NCI-H82 treated with DMSO at 0.1 percent for 48 hours (cell line): Measurements from ENCODE around the gene IVL.

Source experiments
- DNase-seq: peaks from one replicate; lab custom pipeline; 2025; ENCODE audit not compliant: unreplicated experiment; lab: John Stamatoyannopoulos, UW

IVL gene

DNA sequence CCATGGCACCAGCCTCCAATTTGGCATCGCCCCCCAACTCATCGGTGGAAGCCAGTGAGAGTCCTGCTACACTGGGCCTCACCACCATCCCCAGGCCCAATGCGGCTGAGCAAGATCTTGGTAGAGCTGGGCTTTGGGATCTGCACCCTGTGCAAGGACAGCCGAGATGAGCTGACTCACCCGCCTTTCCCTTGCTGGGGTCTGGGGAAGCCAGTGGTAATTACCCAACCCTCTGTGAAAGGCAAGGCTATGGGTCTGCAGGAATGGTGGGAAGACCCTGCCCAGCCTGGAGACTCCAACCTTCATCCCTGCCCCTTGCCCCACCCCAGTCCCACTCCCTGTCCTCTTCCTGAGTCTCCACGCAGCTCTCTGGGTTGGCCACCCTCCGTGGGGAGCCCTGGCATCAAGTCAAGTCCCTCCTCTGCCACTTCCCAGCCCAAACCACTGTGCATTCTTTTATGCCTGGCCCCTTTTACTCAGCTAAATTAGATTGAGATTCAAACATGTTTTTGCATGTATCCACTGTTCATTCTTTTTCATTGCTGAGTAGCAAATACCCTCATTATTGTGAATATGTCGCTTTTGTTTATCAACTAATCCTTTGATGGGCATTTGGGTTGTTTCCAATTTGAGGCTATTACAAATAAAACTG is 21.5 kb upstream of the IVL start:
- no peak for DNase-seq

DNA sequence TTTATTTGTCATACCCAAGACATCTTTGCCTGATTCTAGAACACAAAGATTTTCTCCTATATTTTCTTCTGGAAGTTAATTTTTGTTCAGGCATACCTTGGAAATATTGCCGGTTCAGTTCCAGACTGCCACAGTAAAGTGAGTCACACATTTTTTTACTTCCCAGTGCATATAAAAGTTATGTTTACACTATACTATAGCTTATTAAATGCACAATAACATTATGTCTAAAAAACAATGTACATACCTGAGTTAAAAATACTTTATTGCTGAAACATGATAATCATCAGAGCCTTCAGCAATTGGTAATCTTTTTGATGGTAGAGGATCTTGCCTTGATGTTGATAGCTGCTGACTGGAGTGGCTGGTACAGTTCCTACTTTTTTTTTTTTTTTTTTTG is 20.2 kb upstream of the IVL start:
- no peak for DNase-seq

DNA sequence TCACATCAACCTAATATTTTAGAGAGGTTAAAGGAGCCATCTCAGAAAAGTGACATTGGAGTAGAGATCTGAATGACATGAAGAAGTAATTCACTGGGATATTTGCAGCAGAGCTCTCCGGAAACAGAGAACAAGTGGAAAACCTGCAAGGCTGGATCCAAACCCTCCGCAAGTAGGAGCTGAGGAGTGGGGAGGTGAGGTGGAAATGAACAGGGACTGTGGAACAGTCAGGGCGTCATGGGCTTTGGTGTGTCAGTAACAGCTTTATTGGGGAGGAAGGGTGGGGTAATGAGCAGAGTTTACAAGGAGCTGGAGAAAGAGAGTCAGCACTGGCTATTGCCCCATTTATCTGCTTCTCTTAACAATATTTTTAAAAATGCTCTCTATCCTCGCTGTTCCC is 9.3 kb upstream of the IVL start:
- DNase-seq: no peak

DNA sequence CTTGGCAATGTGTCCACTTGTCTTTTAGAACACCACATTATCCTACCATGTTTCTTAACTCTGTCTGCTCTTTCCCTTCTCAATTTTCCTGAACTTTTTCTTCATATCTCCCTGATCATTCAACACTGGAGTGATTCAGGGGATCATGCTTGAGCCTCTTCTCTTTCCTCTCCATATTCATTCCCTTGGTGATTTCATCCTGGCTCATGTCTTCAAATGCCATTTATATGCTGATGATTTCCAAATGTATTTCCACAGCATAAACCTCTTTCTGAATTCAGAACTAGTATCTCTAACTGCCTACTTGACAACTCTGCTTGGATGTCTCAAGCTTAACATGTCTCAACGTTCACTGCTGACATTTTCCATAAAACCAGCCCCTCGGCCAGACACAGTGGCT is 8.5 kb upstream of the IVL start:
- no peak for DNase-seq

DNA sequence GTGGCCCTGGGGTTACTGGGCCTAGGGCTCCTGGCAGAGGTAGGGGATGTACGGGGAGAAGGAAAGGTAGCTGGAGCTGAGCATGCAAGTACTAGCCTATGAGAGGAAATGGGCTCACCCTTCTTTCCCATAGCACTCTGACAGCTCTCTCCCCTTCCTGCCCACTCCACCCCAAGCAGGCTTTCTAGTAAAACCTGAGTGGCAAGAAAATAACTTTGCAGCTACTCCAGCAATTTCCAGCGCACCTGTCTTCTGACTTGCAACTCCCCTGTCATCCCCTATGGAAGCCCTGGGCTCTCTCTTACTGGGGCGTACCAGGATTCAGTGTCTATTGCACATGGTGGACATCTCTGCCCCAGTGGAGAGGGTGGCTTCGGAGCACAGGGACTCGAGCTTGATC is 6.7 kb upstream of the IVL start:
- DNase-seq: no peak

DNA sequence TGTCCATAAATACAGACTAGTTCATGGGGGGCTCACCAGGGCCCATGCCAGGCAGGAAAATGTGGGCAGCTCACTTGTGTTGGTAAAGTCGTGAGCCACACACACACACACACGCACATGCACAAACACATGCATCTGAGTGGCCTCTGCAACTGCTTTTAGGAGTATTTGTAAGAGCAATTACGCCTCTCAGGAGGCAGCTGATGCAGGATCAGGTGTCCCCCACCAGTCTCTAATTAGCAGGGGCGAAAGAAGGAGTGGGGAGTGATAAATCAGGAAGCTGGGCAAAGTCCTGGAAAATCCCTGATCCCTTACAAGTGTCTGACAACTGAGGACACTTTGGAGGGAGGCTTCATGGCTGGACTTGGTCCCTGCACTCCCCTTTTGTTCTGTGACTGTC is 5.7 kb upstream of the IVL start:
- DNase-seq: no peak

DNA sequence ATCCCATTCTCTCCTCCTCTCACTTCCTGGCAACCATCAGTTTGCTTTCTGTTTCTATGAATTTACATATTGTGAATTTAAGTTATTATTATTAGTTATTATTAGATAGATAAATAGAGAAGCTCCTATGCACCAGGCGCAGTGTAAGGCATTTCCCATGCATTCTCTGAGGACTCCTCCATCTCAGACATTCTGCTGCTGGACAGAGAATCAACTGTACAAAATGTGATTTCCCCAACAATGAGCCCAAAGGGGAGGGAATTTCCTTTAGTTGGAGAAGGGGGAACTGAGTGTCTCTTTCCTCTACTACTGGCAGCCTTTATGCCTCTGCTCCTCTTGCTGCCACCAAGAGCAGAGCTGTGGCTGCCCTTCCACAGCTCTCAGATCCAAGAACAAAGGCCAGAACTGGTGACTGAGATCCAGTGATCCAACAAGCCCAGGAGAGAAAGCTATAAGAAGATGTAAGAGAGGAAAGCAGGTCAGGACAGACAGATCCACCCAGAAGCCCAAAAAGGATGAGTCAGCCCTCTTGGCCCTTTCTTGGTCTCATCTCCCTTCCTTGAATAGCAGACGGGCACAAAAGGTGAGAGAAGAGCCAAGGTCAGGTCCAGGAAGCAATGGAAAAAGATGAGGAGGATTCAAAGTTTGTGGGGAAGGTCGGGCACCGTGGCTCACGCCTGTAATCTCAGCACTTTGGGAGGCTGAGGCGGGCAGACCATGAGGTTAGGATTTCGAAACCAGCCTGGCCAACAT is 3.5 kb upstream of the IVL start:
- DNase-seq: no peak

DNA sequence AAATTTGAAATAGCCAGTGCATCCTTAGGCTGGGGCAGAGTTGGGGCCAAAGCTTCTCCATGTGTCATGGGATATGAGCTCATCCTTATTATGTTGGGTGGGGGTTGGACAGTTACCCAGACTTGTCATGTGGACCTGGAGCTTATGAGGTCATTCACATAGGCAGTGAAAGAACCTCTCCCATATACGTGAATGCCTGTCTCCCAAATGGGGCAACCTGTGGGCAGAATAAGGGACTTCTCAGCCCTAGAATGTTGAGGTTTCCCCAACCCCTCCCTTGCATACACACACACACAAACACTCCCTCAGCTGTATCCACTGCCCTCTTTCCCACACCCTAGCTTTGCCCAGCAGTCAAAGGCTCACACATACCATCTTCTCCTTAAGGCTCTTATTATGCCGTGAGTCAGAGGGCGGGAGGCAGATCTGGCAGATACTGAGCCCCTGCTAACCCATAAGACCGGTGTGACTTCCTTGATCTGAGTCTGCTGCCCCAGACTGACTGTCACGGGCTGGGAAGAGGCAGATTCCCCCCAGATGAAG is 2.3 kb upstream of the IVL start:
- no peak for DNase-seq

DNA sequence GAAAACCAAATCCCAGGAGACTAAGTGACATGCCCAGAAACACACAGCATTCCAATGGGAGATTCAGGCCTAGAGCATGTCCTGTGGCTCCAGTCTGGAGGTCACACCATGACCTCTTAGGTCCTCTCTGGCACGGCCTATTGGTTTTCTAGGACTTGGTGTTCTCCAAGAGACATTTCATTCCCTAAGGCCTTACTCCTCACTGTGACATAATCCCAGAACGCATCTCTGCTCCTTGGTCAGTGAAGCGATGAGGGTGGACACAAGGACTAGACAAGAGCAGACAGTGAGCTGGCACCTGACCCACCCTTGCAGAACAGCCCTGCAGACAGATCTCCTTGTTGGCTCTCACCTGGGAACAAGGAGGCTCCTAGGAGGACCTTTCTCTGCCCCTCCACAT is 860 bp downstream of the IVL start:
- no peak for DNase-seq

DNA sequence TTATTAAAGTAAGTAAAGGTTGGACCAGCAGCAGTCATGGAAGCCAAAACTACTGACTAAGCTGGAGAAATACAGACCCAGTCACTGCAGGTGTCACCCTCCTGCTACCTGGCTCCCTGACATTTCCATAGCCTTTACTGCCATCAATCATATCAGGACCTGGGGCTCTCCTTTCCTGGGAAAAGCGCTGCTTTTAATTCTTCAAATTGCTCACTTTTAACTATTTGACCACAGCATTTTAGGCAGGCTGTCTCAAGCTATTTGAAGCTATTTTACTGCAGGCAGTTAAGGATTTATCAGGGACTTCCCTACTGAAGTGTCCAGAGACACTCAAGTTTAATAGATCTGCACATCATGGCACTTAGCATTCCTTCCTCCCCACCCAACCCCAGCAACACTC is 4.1 kb downstream of the IVL start:
- no peak for DNase-seq

DNA sequence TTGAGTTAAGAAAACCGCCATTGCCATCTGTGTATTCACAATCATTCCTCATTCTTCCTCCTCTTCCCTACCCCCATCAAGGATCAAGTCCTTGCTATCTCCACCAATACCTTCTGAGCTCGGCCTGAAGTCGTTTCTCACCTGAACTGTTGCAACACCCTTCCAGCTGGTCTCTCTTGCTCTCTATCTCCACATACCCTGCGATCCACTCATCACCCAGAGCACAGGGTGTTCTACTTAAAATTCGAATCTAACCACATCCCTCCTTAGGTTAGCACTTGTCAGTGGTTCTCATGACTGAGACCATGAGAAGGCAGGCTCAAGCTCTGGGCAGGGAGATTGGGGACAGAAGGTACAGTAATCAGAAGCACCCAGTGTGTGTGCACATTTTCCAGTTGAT is 4.6 kb downstream of the IVL start:
- no peak for DNase-seq

DNA sequence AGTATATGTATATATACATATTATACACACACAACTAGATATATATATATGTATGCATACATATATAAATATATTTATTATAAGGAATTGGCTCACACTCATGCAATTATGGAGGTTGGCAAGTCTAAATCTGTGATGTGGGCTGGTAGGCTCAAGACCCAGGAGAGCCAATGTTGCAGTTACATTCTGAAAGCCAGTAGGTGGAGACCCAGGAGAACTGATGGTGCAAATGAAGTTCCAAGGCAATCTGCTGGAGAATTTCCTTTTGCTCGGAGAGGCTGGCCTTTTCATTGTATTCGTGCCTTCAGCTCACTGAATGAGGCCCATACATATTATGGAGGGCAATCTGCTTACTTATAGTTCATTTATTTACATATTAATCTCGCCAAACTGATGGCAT is 9.4 kb downstream of the IVL start:
- no peak for DNase-seq

DNA sequence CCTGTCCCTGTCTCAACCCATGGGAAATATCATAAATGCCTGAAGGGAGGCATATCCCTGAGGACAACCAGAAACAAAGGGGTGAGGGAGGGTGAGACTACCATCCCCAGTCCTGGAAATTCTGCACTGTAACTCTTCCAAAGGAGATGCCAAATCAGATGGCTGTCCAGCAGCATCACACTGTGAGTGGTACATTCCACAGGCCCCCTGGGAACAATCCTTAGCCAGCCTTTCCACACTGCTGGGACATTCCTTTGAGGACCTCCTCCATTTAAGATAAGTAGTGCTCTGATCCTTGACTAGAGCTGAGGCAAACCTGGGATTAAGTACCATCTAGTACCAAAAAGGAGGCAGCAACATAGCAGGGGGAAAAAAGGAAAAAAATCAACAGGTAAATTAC is 10.7 kb downstream of the IVL start:
- no peak for DNase-seq

DNA sequence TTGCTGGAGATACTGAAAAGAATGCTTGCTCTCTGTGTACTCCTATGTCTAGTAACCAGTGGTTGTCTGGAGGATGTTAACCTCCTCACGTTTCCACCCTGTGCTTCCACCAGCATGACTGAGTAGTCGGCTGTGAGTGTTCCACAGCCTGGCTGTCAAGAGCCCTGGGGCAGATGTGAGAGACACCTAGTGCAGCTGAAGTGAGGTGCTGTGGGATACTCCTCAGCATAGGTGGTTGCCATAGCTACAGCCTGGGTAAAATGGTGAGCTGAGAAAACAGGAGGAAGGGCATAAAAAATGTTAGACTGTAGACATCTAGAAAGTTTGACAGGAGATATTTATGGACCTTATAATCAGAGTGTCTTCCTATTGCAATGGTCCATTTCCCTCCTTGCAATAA is 15.8 kb downstream of the IVL start:
- no peak for DNase-seq

DNA sequence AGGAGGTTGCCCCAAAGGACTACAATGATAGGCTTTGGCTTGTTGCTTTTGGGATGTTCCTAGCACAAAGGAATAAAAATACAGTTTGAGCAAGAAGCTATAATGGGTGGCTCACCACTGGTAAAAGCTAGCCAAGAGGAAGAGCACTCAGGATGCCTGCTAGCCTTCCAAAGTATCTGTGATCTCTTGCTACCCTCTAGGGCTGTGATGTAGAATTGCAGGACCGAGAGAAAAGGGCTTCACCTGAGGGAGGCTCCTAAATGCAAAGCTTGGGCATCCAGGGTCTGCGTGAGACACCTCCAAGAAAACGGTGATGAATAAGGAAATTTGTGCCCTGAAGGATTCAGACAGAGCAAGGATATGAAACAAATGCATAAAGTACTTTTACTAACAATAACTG is 17.7 kb downstream of the IVL start:
- DNase-seq: no peak

DNA sequence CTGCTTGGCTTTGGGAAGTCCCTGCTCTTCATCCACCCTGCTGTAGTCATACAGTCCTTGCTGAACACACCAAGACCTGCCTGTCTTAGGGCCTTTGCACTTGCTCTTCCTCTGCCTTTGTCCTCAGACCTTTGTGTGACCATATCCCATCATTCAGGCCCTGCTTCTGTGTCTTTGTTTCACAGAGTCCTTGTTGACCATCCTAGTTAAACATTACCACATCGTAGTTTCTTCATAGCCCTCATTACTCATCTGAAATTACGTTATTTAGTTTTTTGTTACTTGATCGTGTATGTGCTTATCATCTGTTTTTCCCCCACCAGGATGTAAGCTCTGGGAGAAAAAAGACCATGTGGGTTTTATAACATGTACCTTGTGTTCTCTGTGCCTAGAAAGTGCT is 20.3 kb downstream of the IVL start:
- no peak for DNase-seq

DNA sequence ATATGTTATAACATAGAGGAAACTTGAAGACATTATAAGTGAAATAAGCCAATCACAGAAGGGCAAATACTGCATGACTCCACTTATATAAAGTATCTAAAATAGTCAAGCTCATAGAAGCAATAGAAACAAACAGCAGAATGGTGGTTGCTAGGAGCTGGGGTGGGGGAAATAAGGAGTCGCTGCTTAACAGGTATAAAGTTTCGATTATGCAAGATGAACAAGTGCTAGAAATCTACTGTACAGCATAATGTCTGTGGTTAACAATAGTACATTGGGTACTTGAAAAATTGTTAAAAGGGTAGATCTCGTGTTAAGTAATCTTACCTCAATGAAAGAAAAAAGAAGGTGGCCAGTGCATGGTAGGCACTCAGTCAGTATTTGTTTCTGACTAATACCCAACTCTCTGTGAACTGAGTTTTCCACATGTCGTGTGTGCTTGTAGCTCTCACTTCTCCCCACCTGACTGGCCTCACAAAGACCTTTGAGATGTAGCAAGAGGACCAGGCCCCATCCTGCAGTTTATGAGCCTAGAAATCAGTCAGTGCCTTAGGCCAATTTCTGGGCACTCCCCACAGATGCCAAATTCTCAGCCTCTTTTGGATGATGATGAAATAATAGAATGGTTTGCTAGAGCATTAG is 23.9 kb downstream of the IVL start:
- DNase-seq: no peak

DNA sequence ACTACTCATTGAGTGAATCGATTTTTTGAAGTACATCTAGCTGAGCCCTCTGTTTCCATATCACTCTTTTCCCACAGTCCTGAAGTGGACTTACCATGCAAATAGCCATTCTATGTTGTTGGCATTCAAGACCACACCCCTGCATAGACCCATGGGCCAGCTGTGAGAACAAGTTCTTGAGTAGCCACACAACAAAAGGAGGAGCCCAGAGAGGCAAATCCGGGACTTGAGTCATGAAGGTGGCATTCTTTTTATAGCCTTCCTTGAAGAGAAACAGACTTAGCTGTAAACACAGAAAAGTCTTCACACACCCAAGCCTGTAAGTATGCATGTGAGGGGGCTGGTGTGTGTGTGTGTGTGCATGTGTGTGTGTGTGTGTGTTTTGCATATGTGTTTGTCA is 24.9 kb downstream of the IVL start:
- no peak for DNase-seq

DNA sequence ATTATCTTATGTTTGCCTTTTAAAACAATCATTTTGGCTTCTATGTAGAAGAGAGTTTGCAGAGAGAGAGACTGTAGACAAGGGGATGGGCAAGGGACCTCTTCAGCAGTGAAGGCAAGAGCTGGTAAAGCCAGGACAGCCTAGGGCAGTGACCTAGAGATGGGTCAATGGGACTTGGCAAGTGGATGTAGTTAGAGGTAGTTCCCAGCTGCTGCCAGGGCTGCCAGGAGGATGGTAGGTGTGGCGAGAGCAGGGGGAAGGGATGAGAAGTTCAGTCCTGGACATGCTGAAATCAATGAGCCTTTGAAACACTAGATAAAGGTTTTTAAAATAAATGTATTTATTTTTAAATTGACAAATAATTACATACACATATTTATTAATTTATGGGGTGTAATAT is 32.3 kb downstream of the IVL start:
- no peak for DNase-seq

DNA sequence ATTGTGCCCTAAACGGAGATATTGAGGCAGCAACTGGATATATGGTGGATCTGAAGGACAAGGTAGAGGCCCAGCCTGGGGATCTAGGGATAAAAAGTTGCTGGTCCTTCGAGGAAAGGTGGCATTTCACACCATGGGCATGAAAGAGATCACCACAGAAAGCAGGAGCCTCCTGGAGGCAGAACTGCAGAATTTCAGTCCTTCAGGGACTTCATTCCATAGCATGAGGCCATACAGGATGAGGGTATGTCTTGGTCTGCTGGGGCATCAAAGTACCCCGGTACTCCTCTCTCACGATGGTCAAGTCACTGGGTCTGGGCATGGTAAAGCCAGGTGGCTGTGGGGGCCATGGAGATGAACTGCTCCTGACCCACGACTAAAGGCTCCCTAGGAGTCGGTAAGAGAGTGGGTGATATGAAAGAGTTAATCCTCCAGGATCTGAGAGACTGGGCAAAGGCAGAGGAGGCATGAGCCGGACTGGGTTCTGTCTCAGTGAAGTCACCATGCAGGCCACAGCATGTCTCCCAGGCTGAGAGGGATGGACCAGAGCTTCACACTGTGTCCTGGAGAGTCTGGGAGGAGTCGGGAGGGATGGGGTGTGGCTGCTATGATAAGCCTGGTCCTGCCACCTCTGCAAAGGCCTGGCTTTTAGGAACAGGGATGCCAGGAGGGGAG is 32.8 kb downstream of the IVL start:
- no peak for DNase-seq

DNA sequence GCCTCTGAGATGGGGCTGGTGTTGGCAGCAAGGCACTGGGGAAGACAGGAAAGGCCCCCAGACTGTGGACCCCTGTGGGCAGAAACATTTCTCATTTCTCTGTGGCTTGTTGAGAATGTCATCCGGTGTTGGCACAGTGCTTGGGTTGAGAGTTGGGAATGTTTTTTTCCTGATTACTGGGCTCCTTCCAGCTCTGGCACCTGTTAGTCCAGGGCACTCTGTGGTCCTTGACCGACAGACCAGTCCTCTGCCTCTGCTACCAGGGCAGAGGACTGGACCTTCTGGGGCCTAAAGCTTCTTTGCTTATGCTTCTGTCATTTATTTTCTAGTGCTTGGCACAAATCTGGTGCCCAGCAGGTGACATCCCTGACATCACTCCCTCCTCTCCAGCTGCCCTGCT is 33.8 kb downstream of the IVL start:
- DNase-seq: no peak

DNA sequence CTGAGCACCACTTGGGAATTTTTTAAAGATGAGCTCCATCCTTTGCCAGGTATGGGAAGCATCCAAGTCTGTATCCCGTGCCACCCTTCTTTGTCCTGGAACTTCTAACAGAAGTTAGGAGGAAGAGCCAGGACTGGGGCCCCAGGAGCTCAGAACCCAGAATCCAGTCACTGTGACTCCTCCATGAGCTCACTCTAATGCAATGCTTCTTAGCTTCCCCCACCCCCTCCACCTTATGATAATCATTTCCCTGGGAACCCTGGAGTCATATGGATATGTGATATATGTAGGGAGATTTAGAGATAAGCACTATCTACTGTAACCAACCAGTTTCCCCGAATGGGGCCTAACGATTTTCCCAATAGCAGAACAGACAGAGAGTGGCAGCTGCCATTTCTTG is 37.9 kb downstream of the IVL start:
- no peak for DNase-seq
